Stimulated activated CD8-positive, alpha-beta memory T cell treated with anti-CD3 and anti-CD28 coated beads, Interleukin-12 subunit alpha, Interleukin-12 subunit beta, amount 100 ng/mL, for 4 hours (primary cell): ENCODE data around the gene SLC6A4.
"Not testable (repeated sequence)": the region's sequence is repeated elsewhere in the genome, so short reads cannot be mapped to it uniquely, and the experiment has no call there.

ENCODE experiments used
- DNase-seq: peaks from one replicate; pipeline ENCODE4 v3.0.0-alpha.2; 2020; ENCODE audit warnings: low read depth

Gene SLC6A4

GRCh38 chr17:30172560-30172959 is 62.9 kb downstream of the SLC6A4 start:
- no peak for DNase-seq

- no peak for DNase-seq
Observed at GRCh38 chr17:30170415-30170987, 65.0 kb downstream of the SLC6A4 start.

- no peak for DNase-seq
Observed at GRCh38 chr17:30165960-30166359, 69.5 kb downstream of the SLC6A4 start.

GRCh38 chr17:30165147-30165546 is 70.3 kb downstream of the SLC6A4 start:
- no peak for DNase-seq

- DNase-seq, result no peak
Observed at GRCh38 chr17:30164531-30164930, 71.0 kb downstream of the SLC6A4 start.

- no peak for DNase-seq
Observed at GRCh38 chr17:30161601-30162000, 73.9 kb downstream of the SLC6A4 start.

- DNase-seq, result no peak
Observed at GRCh38 chr17:30160419-30161172, 74.9 kb downstream of the SLC6A4 start.

GRCh38 chr17:30158896-30159625 is 76.4 kb downstream of the SLC6A4 start:
- DNase-seq, result no peak

- no peak for DNase-seq
Observed at GRCh38 chr17:30155389-30155788, 80.1 kb downstream of the SLC6A4 start.

GRCh38 chr17:30153463-30153862 is 82.0 kb downstream of the SLC6A4 start:
- DNase-seq, result no peak

- DNase-seq, result no peak
Observed at GRCh38 chr17:30151471-30151870, 84.0 kb downstream of the SLC6A4 start.

- no peak for DNase-seq
Observed at GRCh38 chr17:30148376-30148775, 87.1 kb downstream of the SLC6A4 start.

GRCh38 chr17:30147860-30148259 is 87.6 kb downstream of the SLC6A4 start:
- not testable (repeated sequence) for DNase-seq
